Adrenal gland (tissue), 5 donors: ENCODE measurements around the gene PLEKHA7.

Experiments used
- POLR2A ChIP-seq, 2 donors: fragments of 450-650 bp; IDR thresholded peaks; one replicate each; pipeline ENCODE4 v1.6.1; 2017; ENCODE audit warnings: antibody characterized with exemption in 2 of 2, mild to moderate bottlenecking in 2 of 2, moderate library complexity in 1 of 2
- TF ChIP-seq, protein P1 (sequence below), 6 experiments: fragments of 450-650 bp in 4 of 6; fragments of 200-600 bp in 2 of 6; sonication (generic) in 1 of 6; IDR thresholded peaks; 1 replicate in 5 of 6; 2 replicates in 1 of 6; pipeline versions ENCODE4 v1.5.1 to v1.8.0; 2016 to 2021; ENCODE audit warnings: antibody characterized with exemption in 6 of 6, mild to moderate bottlenecking in 2 of 6, moderate library complexity in 1 of 6
- donor health status: DM: no; HTN: no; CAD: no.

DNA sequence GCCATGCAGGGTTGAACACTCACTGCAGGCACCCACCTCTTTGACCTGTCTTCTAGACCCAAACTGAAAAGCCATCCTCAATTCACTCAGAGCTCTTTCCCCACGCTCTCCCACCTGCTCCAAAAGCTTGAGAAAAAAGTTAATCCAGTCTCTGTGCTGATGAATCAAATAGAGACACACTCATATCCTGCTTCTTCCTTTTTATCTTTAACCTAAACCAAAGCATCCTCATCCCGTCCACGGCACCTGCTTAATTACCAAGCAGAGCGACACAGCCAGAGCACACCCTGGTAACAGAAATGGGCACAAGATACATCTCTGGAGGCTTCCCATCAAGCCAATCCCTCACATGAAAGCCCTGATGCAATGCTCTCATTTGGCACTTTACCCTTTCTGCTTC is 102.6 kb downstream of the PLEKHA7 start:
- TF ChIP-seq, protein P1, sequence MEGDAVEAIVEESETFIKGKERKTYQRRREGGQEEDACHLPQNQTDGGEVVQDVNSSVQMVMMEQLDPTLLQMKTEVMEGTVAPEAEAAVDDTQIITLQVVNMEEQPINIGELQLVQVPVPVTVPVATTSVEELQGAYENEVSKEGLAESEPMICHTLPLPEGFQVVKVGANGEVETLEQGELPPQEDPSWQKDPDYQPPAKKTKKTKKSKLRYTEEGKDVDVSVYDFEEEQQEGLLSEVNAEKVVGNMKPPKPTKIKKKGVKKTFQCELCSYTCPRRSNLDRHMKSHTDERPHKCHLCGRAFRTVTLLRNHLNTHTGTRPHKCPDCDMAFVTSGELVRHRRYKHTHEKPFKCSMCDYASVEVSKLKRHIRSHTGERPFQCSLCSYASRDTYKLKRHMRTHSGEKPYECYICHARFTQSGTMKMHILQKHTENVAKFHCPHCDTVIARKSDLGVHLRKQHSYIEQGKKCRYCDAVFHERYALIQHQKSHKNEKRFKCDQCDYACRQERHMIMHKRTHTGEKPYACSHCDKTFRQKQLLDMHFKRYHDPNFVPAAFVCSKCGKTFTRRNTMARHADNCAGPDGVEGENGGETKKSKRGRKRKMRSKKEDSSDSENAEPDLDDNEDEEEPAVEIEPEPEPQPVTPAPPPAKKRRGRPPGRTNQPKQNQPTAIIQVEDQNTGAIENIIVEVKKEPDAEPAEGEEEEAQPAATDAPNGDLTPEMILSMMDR (IDR thresholded peaks at IDR 0.05) = no peak
- TF ChIP-seq POLR2A (IDR thresholded peaks at IDR 0.05) = no peak
